ENCODE data around the gene PNMA3. TPM values are rescaled to one million over a fixed set of nuclear protein-coding genes. Genes with fewer than 3 reads are reported as not detected.
"Not testable (repeated sequence)": the region's sequence is repeated elsewhere in the genome, so short reads cannot be mapped to it uniquely, and the experiment has no call there.

The PNMA3 gene, protein sequence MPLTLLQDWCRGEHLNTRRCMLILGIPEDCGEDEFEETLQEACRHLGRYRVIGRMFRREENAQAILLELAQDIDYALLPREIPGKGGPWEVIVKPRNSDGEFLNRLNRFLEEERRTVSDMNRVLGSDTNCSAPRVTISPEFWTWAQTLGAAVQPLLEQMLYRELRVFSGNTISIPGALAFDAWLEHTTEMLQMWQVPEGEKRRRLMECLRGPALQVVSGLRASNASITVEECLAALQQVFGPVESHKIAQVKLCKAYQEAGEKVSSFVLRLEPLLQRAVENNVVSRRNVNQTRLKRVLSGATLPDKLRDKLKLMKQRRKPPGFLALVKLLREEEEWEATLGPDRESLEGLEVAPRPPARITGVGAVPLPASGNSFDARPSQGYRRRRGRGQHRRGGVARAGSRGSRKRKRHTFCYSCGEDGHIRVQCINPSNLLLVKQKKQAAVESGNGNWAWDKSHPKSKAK
- 10 to 100 TPM in 2 of 5 experiments, 1 to 10 TPM in 3; 3.9 to 10.9 (median 5.3) TPM for total RNA-seq
- under 1 TPM; 0.08 to 0.37 TPM for polyA plus RNA-seq
- 6.1 reads per million, percentile 27 among the genes with 10 or more reads in this experiment for total RNA-seq

- H3K4me1 ChIP-seq (ENCODE audit: control insufficient read depth in 2 of 2, insufficient read depth in 2 of 2, low read length in 2 of 2): no peaks in the 10 kb centered on the region
- ChIA-PET POLR2A (no interaction called here), CTCF (no interaction called here)
- DNase-seq (no peak), ATAC-seq (no peak)
- Mint-ChIP-seq H3K9me3 (peaks cover 0 to under 1% (median 0%) of the 10 kb centered on the region in 11 donors), H3K36me3 (peaks cover 0 to under 1% (median under 1%) of the 10 kb centered on the region in 5 donors), H3K4me1 (peaks cover 0 to 3% (median 0%) of the 10 kb centered on the region in 7 donors), H3K27me3 (peaks cover 0 to 19% (median 0%) of the 10 kb centered on the region in 5 donors), H3K27ac (no peak within 1 kb of the TSS), H3K4me3 (peak within 1 kb of the TSS in 6 of 10 donors; percentile 7 to 64 (median 36))
- H3K27ac ChIP-seq (ENCODE audit: low read depth, low read length): no peak within 1 kb of the TSS
- intact Hi-C loops (cut with micrococcal nuclease): no loop called here
- H3K27me3 ChIP-seq (ENCODE audit: control insufficient read depth in 2 of 2, insufficient read depth in 2 of 2, low read length in 2 of 2): no peaks in the 10 kb centered on the region
- no peaks in the 10 kb centered on the region for H3K9me3 ChIP-seq (ENCODE audit: control insufficient read depth in 2 of 3, low read length in 3 of 3)
- H3K4me3 ChIP-seq (ENCODE audit: low read length): no peak within 1 kb of the TSS
- no peaks in the 10 kb centered on the region for H3K36me3 ChIP-seq (ENCODE audit: control insufficient read depth in 2 of 3, insufficient read depth in 3 of 3, low read length in 3 of 3)
These were observed at the start of gene PNMA3 for GRCh38 chrX:153055871-153056749. PNMA3 (plus strand) TSS chrX:153056470; CDS start chrX:153057056, 586 bp downstream.

- not testable (repeated sequence) for DNase-seq
These were observed 39.1 kb upstream of the PNMA3 start for GRCh38 chrX:153017174-153017573.

DNA sequence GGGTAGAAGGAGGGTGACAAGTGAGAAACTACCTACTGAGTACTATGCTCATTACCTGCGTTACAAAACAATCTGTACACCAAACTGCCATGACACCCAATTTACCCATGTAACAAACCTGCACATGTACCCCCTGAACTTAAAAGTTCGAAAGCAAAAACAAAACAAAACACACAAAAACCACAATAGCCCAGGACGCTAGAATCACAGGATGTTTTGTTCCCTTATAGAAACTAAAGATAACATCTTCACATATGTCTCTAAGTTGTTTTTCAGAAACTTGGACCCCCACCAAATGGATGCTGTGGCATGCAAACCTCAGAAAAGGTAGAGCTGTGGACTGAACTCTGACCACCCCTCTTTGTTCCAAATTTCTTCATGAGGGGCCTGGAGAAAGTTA lies 37.1 kb upstream of the PNMA3 start:
- Mint-ChIP-seq H3K4me3 (peak overlapping the region in 1 of 10 donors; percentile 71), H3K36me3 (peaks cover 0 to 10% (median 0%) of the 10 kb centered on the region in 5 donors), H3K27ac (peak overlapping the region in 1 of 9 donors; percentile 88), H3K9me3 (peaks cover 0 to 7% (median 0%) of the 10 kb centered on the region in 11 donors), H3K27me3 (peaks cover 0 to 26% (median 7%) of the 10 kb centered on the region in 5 donors), H3K4me1 (peaks cover 0 to 20% (median 0%) of the 10 kb centered on the region in 7 donors)
- intact Hi-C loops (cut with micrococcal nuclease): no loop called here
- Histone ChIP-seq H3K4me3 (ENCODE audit: low read length) (no peak overlapping the region), H3K27ac (ENCODE audit: low read depth, low read length) (no peak overlapping the region), H3K9me3 (ENCODE audit: control insufficient read depth in 2 of 3, low read length in 3 of 3) (no peaks in the 10 kb centered on the region), H3K27me3 (ENCODE audit: control insufficient read depth in 2 of 2, insufficient read depth in 2 of 2, low read length in 2 of 2) (no peaks in the 10 kb centered on the region), H3K36me3 (ENCODE audit: control insufficient read depth in 2 of 3, insufficient read depth in 3 of 3, low read length in 3 of 3) (no peaks in the 10 kb centered on the region), H3K4me1 (ENCODE audit: control insufficient read depth in 2 of 2, insufficient read depth in 2 of 2, low read length in 2 of 2) (peaks cover 0 to 8% of the 10 kb centered on the region in 2 donors)
- DNase-seq: no peak
- CTCF ChIA-PET: no interaction called here
- POLR2A ChIA-PET: no interaction called here
- ATAC-seq: no peak

More at GRCh38 chrX:153017174-153017573, 39.1 kb upstream of the PNMA3 start:
- H3K9me3 Mint-ChIP-seq; CTCF ChIA-PET; H3K9me3 ChIP-seq (ENCODE audit: control insufficient read depth in 2 of 3, low read length in 3 of 3); H3K27ac ChIP-seq (ENCODE audit: low read depth, low read length); H3K27ac Mint-ChIP-seq; ATAC-seq; intact Hi-C loops (cut with micrococcal nuclease); H3K4me3 ChIP-seq (ENCODE audit: low read length); H3K27me3 ChIP-seq (ENCODE audit: control insufficient read depth in 2 of 2, insufficient read depth in 2 of 2, low read length in 2 of 2); H3K4me3 Mint-ChIP-seq; H3K36me3 ChIP-seq (ENCODE audit: control insufficient read depth in 2 of 3, insufficient read depth in 3 of 3, low read length in 3 of 3); POLR2A ChIA-PET; H3K4me1 ChIP-seq (ENCODE audit: control insufficient read depth in 2 of 2, insufficient read depth in 2 of 2, low read length in 2 of 2): not testable (repeated sequence)
- H3K4me1 Mint-ChIP-seq: peaks cover 0 to 20% (median 0%) of the 10 kb centered on the region in 7 donors
- peaks cover 0 to 10% (median 0%) of the 10 kb centered on the region in 5 donors for H3K36me3 Mint-ChIP-seq
- H3K27me3 Mint-ChIP-seq: peaks cover 5 to 34% (median 15%) of the 10 kb centered on the region in 5 donors

GRCh38 chrX:153026501-153026900 lies 29.8 kb upstream of the PNMA3 start:
- H3K4me1 ChIP-seq (ENCODE audit: control insufficient read depth in 2 of 2, insufficient read depth in 2 of 2, low read length in 2 of 2); H3K4me3 ChIP-seq (ENCODE audit: low read length); ATAC-seq; H3K27me3 ChIP-seq (ENCODE audit: control insufficient read depth in 2 of 2, insufficient read depth in 2 of 2, low read length in 2 of 2); H3K36me3 ChIP-seq (ENCODE audit: control insufficient read depth in 2 of 3, insufficient read depth in 3 of 3, low read length in 3 of 3); DNase-seq; H3K36me3 Mint-ChIP-seq; H3K9me3 Mint-ChIP-seq; intact Hi-C loops (cut with micrococcal nuclease); H3K27me3 Mint-ChIP-seq; H3K27ac Mint-ChIP-seq; POLR2A ChIA-PET; H3K4me3 Mint-ChIP-seq; H3K4me1 Mint-ChIP-seq; H3K27ac ChIP-seq (ENCODE audit: low read depth, low read length); H3K9me3 ChIP-seq (ENCODE audit: control insufficient read depth in 2 of 3, low read length in 3 of 3); CTCF ChIA-PET: not testable (repeated sequence)

DNA sequence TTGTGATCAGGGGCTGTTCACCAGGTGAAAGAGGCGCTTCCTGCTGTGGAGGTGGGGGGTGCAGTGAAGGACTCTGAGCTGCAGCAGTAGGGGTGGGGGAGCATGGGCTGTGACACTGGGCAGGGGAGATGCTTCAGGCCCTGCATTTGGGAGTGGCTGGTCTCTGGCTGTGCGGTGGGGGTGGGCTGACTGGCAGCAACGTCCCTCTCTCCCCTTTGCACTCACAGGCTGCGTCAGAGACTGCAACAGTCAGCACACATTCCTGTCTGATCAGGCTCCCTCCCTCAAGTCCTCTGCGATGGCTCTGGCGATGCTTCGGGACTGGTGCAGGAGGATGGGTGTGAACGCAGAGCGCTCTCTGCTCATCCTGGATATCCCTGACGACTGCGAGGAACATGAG lies 27.8 kb upstream of the PNMA3 start:
- H3K9me3 ChIP-seq (ENCODE audit: control insufficient read depth in 2 of 3, low read length in 3 of 3); H3K27ac Mint-ChIP-seq; intact Hi-C loops (cut with micrococcal nuclease); H3K4me3 ChIP-seq (ENCODE audit: low read length); H3K36me3 ChIP-seq (ENCODE audit: control insufficient read depth in 2 of 3, insufficient read depth in 3 of 3, low read length in 3 of 3); H3K36me3 Mint-ChIP-seq; DNase-seq; H3K27me3 Mint-ChIP-seq; H3K27ac ChIP-seq (ENCODE audit: low read depth, low read length); H3K9me3 Mint-ChIP-seq; H3K27me3 ChIP-seq (ENCODE audit: control insufficient read depth in 2 of 2, insufficient read depth in 2 of 2, low read length in 2 of 2); CTCF ChIA-PET; H3K4me3 Mint-ChIP-seq; H3K4me1 ChIP-seq (ENCODE audit: control insufficient read depth in 2 of 2, insufficient read depth in 2 of 2, low read length in 2 of 2); ATAC-seq; POLR2A ChIA-PET: not testable (repeated sequence)
- peaks cover 0 to 11% (median 3%) of the 10 kb centered on the region in 7 donors for H3K4me1 Mint-ChIP-seq

- H3K27ac Mint-ChIP-seq: peak overlapping the region in 2 of 9 donors; percentile 54 to 74
These were observed 27.1 kb upstream of the PNMA3 start for GRCh38 chrX:153029162-153029561.

More at GRCh38 chrX:153029162-153029561, 27.1 kb upstream of the PNMA3 start:
- Histone ChIP-seq H3K4me3 (ENCODE audit: low read length) (no peak overlapping the region), H3K27me3 (ENCODE audit: control insufficient read depth in 2 of 2, insufficient read depth in 2 of 2, low read length in 2 of 2) (no peaks in the 10 kb centered on the region), H3K27ac (ENCODE audit: low read depth, low read length) (no peak overlapping the region), H3K4me1 (ENCODE audit: control insufficient read depth in 2 of 2, insufficient read depth in 2 of 2, low read length in 2 of 2) (peaks cover 7 to 9% of the 10 kb centered on the region in 2 donors), H3K9me3 (ENCODE audit: control insufficient read depth in 2 of 3, low read length in 3 of 3) (no peaks in the 10 kb centered on the region), H3K36me3 (ENCODE audit: control insufficient read depth in 2 of 3, insufficient read depth in 3 of 3, low read length in 3 of 3) (no peaks in the 10 kb centered on the region)
- intact Hi-C loops (cut with micrococcal nuclease): no loop called here
- ATAC-seq (no peak), DNase-seq (no peak)
- peaks cover 0 to 11% (median 4%) of the 10 kb centered on the region in 7 donors for H3K4me1 Mint-ChIP-seq
- ChIA-PET CTCF (no interaction called here), POLR2A (no interaction called here)
- H3K36me3 Mint-ChIP-seq: no peaks in the 10 kb centered on the region
- H3K27me3 Mint-ChIP-seq: peaks cover 0 to 2% (median 0%) of the 10 kb centered on the region in 5 donors
- H3K4me3 Mint-ChIP-seq: no peak overlapping the region
- H3K9me3 Mint-ChIP-seq: peaks cover 0 to 2% (median 0%) of the 10 kb centered on the region in 11 donors

All from naive thymus-derived CD4-positive, alpha-beta T cell (primary cell).